ENCODE data around the gene CYSTM1.
"Not testable (repeated sequence)": the region's sequence is repeated elsewhere in the genome, so short reads cannot be mapped to it uniquely, and the experiment has no call there.

Gene CYSTM1

DNA sequence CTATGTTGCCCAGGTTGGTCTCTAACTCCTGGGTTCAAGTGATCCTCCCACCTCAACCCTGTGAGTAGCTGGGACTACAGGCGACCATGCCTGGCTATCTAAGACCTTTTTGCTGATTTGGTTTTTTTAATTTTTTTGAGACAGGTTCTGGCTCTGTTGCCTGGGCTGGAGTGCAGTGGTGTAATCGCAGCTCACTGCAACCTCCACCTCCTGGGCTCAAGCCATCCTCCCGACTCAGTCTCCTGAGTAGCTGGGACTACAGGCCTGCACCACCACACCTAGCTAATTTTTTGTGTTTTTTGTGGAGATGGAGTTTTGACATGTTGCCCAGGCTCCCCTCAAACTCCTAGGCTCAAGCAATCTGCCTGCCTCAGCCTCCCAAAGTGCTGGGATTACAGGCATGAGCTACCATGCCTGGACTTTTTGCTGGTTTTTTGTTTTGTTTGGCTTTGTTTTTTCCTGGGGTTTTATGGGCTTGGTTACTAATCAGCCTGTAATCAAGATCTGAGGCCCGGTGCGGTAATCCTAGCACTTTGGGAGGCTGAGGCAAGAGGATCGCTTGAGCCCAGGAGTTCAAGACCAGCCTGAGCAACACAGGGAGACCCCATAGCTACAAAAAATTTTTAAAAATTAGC, 3.6 kb downstream of the CYSTM1 start:
- DNase-seq: no peak

DNA sequence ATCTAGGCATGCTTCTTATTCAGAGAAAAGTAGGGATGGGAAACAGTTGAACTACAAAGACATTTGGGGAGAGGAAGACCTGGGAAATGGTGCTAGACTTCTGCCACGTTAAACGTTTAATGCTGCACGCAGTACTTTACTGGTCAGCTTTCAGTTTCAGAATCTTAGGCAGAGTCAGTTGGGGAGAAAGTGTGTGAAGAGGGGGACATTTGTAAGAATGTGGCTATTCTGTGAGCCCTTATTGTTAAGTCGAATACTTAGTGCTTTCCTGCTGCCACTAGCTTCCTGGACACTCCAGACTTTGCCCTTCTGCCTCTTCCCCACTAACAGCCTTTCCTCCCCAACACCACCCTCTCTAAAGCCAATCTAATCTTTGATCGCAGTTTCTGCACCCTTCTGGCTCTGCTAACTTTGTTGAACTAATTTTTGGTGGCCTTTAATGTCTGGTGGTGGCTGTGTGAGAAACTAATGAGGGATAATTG, 6.1 kb downstream of the CYSTM1 start:
- no peak for DNase-seq

DNA sequence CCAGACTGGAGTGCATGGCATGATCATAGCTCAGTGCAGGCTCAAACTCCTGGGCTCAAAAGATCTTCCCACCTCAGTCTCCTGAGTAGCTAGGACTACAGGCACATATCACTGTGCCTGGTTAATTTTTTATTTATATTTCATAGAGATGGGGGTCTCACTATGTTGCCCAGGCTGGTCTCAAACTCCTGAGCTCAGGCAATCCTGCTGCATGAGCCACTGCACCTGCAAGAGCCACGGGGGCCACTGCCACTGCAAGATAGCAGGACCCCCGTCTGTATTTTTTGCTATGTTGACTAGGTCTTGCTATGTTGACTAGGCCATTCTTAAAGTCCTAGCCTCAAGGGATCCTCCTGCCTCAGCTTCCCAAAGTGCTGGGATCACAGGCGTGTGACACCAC, 6.5 kb downstream of the CYSTM1 start:
- DNase-seq: no peak

DNA sequence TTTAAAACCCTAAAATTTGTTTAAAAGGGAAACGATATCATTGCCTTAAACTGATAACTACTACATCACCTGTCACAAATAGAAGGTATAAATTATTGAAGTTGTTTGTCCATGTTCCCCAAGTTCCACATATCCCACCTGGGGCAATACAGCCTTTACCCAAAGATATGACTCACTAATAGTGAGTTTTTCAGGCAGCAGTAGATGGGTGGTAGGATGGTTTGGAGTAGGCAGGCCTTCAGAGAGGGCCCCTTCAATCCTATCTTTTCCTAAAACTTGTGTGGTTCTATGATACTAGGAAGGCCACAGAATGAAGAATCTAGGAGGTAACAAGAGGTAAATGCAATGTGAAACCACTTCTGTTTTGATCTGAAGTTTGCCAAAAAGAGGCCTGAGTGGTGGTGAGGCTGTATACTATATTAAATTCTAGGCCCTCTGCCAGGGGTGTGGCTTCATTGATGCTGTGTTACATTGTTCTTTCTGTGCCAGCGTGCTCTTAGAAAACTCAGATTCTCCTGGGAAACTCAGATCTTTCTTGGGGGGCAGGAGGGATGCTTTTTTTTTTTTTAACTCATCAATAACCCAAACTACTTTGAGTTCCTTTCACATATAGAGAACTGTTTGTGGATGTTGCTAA, 7.2 kb downstream of the CYSTM1 start:
- DNase-seq: no peak

- DNase-seq: no peak
These were observed 7.9 kb downstream of the CYSTM1 start for GRCh38 chr5:140182803-140183367.

GRCh38 chr5:140185409-140185808, 10.4 kb downstream of the CYSTM1 start:
- DNase-seq: no peak

- no peak for DNase-seq
These were observed 11.3 kb downstream of the CYSTM1 start for GRCh38 chr5:140186267-140186671.

DNA sequence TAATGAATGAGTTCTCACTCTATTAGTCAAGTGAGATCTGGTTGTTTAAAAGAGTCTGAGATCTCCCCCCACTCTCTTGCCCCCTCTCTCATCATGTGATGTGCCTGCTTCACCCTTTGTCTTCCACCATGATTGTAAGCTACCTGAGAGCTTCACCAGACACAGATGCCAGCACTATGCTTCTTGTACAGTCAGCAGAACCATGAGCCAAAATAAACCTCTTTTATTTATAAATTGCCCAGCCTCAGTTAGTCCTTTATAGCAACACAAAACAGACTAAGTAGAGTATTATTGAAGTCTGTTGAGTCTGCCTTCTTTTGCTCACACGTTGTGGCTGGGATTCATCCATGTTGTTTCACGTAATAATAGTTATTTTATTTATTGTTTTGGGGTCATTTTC, 14.3 kb downstream of the CYSTM1 start:
- DNase-seq: no peak

GRCh38 chr5:140189977-140190871, 15.2 kb downstream of the CYSTM1 start:
- DNase-seq: no peak

DNA sequence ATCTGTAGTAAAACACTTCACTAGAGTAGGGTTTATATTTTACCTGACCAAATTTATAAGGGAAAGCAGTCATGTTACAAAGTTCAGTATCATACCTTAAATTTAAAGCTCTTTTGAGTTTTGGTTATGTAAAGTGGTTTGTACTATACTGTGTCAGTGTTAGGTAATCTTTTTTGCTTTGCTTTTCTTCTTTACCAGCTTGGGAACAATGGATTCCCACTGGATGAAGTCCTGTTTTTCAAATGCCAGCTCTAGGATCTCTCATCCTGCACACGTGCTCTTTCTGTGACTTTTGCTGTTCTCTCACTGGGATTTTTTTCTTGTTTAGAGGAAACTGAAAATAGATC, 15.9 kb downstream of the CYSTM1 start:
- no peak for DNase-seq

GRCh38 chr5:140192715-140193430, 17.9 kb downstream of the CYSTM1 start:
- no peak for DNase-seq

DNA sequence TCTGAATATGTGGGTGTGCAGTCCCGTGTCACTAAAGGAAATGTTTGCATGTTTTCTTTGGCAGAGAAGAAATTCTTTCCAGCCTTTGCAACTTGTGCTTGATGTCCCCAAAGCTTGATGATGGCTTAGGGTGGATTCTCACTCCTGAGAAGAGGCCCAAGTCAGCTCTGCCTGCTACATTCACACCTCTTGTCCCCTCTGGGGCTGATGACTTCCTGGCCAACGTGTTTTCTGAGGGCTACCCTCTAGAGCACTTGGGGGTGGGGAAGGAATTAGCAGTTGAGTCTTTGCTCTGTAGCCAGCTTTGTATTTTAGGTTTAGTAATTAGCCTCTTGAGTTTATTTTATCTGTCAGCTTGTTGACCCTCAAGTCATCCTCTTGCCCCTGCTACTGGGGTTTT, 19.7 kb downstream of the CYSTM1 start:
- DNase-seq: no peak

- no peak for DNase-seq
These were observed 21.3 kb downstream of the CYSTM1 start for GRCh38 chr5:140196115-140196814.

DNA sequence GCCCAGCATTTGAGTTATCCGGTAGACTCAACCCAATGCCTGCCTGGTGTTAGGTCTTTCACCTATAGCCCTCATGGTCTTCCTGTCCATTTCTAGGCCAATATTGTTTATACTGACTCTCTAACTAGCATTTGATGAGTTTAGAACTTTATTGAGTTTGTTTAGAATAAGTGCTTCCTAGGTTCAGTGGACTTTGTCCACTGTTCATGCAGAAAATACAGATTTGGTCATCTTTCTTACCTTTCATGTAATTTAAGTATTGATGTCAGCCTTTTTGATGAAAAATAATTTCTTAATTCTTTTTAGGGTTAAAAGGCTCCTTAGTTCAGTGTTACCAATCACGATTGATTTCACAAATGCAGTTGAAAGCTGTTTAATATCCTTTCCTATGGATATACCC, 22.0 kb downstream of the CYSTM1 start:
- DNase-seq: no peak

DNA sequence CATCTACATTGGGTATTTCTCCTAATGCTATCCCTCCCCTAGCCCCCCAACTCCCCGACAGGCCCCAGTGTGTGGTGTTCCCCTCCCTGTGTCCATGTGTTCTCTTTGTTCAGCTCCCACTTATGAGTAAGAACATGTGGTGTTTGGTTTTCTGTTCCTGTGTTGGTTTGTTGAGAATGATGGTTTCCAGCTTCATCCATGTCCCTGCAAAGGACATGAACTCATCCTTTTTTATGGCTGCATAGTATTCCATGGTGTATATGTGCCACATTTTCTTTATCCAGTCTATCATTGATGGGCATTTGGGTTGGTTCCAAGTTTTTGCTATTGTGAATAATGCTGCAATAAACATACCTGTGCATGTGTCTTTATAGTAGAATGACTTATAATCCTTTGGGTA, 23.9 kb downstream of the CYSTM1 start:
- not testable (repeated sequence) for DNase-seq

DNA sequence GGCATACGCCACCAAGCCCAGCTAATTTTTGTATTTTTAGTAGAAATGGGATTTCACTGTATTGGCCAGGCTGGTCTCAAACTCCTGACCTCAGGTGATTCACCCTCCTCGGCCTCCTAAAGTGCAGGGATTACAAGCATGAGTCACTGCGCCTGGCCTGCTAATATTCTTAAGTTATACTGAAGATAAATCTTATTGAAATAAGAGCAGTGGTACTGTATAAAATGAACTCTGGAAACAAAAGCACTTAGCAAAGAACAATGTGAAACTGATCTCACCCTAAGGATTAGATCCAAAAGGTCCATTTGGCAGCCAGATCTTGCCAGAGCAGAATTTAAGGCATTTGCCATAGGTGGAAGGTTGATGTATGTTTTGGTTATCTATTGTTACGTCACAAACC, 27.1 kb downstream of the CYSTM1 start:
- no peak for DNase-seq

DNA sequence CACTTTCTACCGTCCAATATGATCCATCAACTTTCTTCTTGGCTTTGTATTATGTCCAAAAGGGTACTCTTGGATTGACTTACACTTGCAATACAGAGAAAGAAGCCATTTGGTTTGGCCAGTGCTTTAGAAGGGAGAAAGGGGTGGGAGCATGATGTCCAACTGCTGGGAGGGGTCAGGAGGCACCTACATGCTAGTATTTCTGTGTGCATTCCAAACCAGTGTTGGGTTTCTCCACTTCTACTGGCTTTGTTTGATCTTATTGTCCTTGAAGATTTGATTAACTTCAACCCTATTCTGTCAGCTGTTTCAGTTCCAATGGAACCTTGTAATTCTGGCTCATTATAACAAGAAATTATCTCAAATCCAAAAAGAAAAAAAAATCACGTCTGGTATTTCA, 27.6 kb downstream of the CYSTM1 start:
- no peak for DNase-seq

GRCh38 chr5:140205216-140205615, 30.2 kb downstream of the CYSTM1 start:
- DNase-seq: no peak

- no peak for DNase-seq
These were observed 31.0 kb downstream of the CYSTM1 start for GRCh38 chr5:140205952-140206351.

GRCh38 chr5:140207250-140207964, 32.4 kb downstream of the CYSTM1 start:
- no peak for DNase-seq

DNA sequence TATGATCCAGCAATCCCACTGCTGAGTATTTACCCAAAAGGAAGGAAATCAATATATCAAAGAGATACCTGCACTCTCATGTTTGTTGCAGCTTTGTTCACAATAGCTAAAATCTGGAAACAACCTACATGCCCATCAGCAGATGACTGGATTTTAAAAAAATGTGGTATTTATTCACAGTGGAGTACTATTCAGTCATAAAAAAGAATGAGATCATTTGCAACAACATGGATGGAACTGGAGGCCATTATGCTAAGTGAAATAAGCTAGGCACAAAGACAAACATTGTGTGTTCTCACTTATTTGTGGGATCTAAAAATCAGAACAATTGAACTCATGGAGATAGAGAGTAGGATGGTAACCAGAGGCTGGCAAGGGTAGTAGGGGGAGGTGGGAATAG, 33.1 kb downstream of the CYSTM1 start:
- no peak for DNase-seq
